ENCODE data around the gene EPHA8. TPM values are rescaled to one million over a fixed set of nuclear protein-coding genes. Genes with fewer than 3 reads are reported as not detected.

EPHA8 gene
- total RNA-seq, 4 donors from 2014 or later = not detected

GRCh38 chr1:22566161-22566560 lies 2.9 kb downstream of the EPHA8 start:
- TF ChIP-seq EP300 (IDR thresholded peaks at IDR 0.05) = no peak
- TF ChIP-seq POLR2AphosphoS5 (IDR thresholded peaks at IDR 0.05) = no peak
- no peak for TF ChIP-seq CTCF (IDR thresholded peaks at IDR 0.05)
- intact Hi-C loops (cut with DNase I) = no loop called here
- Histone ChIP-seq H3K4me1 (peaks cover 0 to 13% (median 6%) of the 10 kb centered on the region in 4 donors), H3K27me3 (peaks cover 0 to 92% (median 16%) of the 10 kb centered on the region in 4 donors), H3K4me3 (no peak overlapping the region), H3K27ac (replicated peaks in 1 of 4) (no peak overlapping the region), H3K9me3 (no peaks in the 10 kb centered on the region), H3K36me3 (no peaks in the 10 kb centered on the region)
- DNase-seq (ENCODE audit: extremely low spot score) = no peak
- WGBS = 79% methylated on average over 14 of the region's 14 CpGs

- Histone ChIP-seq H3K27ac (replicated peaks in 1 of 4) (no peak overlapping the region), H3K9me3 (no peaks in the 10 kb centered on the region), H3K36me3 (no peaks in the 10 kb centered on the region), H3K4me1 (peaks cover 0 to 13% (median 6%) of the 10 kb centered on the region in 4 donors), H3K27me3 (peaks cover 0 to 91% (median 15%) of the 10 kb centered on the region in 4 donors), H3K4me3 (no peak overlapping the region)
- TF ChIP-seq EP300 (IDR thresholded peaks at IDR 0.05) = no peak
- TF ChIP-seq CTCF (IDR thresholded peaks at IDR 0.05) = no peak
- no peak for TF ChIP-seq POLR2AphosphoS5 (IDR thresholded peaks at IDR 0.05)
- TF ChIP-seq POLR2A (IDR thresholded peaks at IDR 0.05; ENCODE audit: low read depth) = no peak
- WGBS = 50% methylated on average over 1 of the region's 14 CpGs
- intact Hi-C loops (cut with DNase I) = no loop called here
- no peak for DNase-seq (ENCODE audit: extremely low spot score)
Measured at GRCh38 chr1:22567197-22567596, 3.9 kb downstream of the EPHA8 start.

- no peak overlapping the region for H3K4me3 ChIP-seq
- 82% methylated on average over 6 of the region's 6 CpGs for WGBS
- DNase-seq (ENCODE audit: extremely low spot score) = no peak
- peaks cover 0 to 91% (median 11%) of the 10 kb centered on the region in 4 donors for H3K27me3 ChIP-seq
- no peak overlapping the region for H3K27ac ChIP-seq (replicated peaks in 1 of 4)
- no peaks in the 10 kb centered on the region for H3K9me3 ChIP-seq
- intact Hi-C loops (cut with DNase I) = no loop called here
- no peak for TF ChIP-seq POLR2AphosphoS5 (IDR thresholded peaks at IDR 0.05)
- no peak for TF ChIP-seq POLR2A (IDR thresholded peaks at IDR 0.05; ENCODE audit: low read depth)
- TF ChIP-seq CTCF (IDR thresholded peaks at IDR 0.05) = no peak
- TF ChIP-seq EP300 (IDR thresholded peaks at IDR 0.05) = no peak
- peaks cover 0 to 9% (median 4%) of the 10 kb centered on the region in 4 donors for H3K4me1 ChIP-seq
- H3K36me3 ChIP-seq = no peaks in the 10 kb centered on the region
Measured at GRCh38 chr1:22567994-22568393, 4.7 kb downstream of the EPHA8 start.

- intact Hi-C loops (cut with DNase I) = no loop called here
- Histone ChIP-seq H3K9me3 (no peaks in the 10 kb centered on the region), H3K27ac (replicated peaks in 1 of 4) (no peak overlapping the region), H3K4me3 (no peak overlapping the region), H3K27me3 (peaks cover 0 to 92% (median 5%) of the 10 kb centered on the region in 4 donors), H3K4me1 (no peaks in the 10 kb centered on the region), H3K36me3 (no peaks in the 10 kb centered on the region)
- TF ChIP-seq POLR2A (IDR thresholded peaks at IDR 0.05; ENCODE audit: low read depth) (no peak), POLR2AphosphoS5 (IDR thresholded peaks at IDR 0.05) (no peak), CTCF (IDR thresholded peaks at IDR 0.05) (no peak), EP300 (IDR thresholded peaks at IDR 0.05) (no peak)
- no peak for DNase-seq (ENCODE audit: extremely low spot score)
- 90% methylated on average over 7 of the region's 7 CpGs for WGBS
Measured at GRCh38 chr1:22569269-22569668, 6.0 kb downstream of the EPHA8 start.
